GM23338 (cell line): Measurements from ENCODE around the gene ZNF783. TPM values are rescaled to one million over a fixed set of nuclear protein-coding genes. Genes with fewer than 3 reads are reported as not detected.

Experiments
- ATAC-seq: fragments of 200-7000 bp; cut with Tn5 transposase; 3 replicates; pipeline ENCODE4 v1.9.1; 2020
- DNase-seq: peaks from one replicate; pipeline ENCODE4 v3.0.0-alpha.2; 2015; ENCODE audit warnings: low spot score
- H2AFZ ChIP-seq: fragments of 200-600 bp; sonication (generic); 2 replicates; pipeline ENCODE4 v1.8.0; 2016; ENCODE audit warnings: antibody characterized with exemption, mild to moderate bottlenecking, moderate library complexity
- H3F3A ChIP-seq: fragments of 200-600 bp; sonication (generic); replicated peaks from 2 replicates; pipeline ENCODE4 v1.8.0; 2017; ENCODE audit warnings: antibody characterized with exemption, mixed run types, low read depth
- H3K27ac ChIP-seq: fragments of 200-600 bp; sonication (generic); 2 replicates; pipeline ENCODE4 v1.6.1; 2016; ENCODE audit warnings: low read depth
- H3K27me3 ChIP-seq: fragments of 200-600 bp; sonication (generic); 2 replicates; pipeline ENCODE4 v1.8.0; 2016; ENCODE audit warnings: mild to moderate bottlenecking, mixed run types, moderate library complexity; ENCODE audit not compliant: insufficient read depth
- H3K36me3 ChIP-seq: fragments of 200-600 bp; sonication (generic); 2 replicates; pipeline ENCODE4 v1.8.0; 2016; ENCODE audit warnings: mild to moderate bottlenecking; ENCODE audit not compliant: insufficient read depth
- H3K4me1 ChIP-seq: fragments of 200-600 bp; sonication (generic); 2 replicates; pipeline ENCODE4 v1.8.0; 2016; ENCODE audit warnings: mild to moderate bottlenecking, moderate library complexity; ENCODE audit not compliant: insufficient read depth
- H3K4me2 ChIP-seq: fragments of 200-600 bp; sonication (generic); 2 replicates; pipeline ENCODE4 v1.7.1; 2017; ENCODE audit warnings: mixed run types
- H3K4me3 ChIP-seq: fragments of 200-600 bp; sonication (generic); 2 replicates; pipeline ENCODE4 v1.6.1; 2016; ENCODE audit warnings: mixed run types
- H3K79me2 ChIP-seq: fragments of 200-600 bp; sonication (generic); replicated peaks from 2 replicates; pipeline ENCODE4 v1.8.0; 2017; ENCODE audit warnings: mild to moderate bottlenecking; ENCODE audit not compliant: insufficient read depth
- H3K9me2 ChIP-seq: fragments of 200-600 bp; sonication (generic); 2 replicates; pipeline ENCODE4 v1.8.0; 2017; ENCODE audit not compliant: insufficient read depth
- H4K20me1 ChIP-seq: fragments of 200-600 bp; sonication (generic); replicated peaks from 2 replicates; pipeline ENCODE4 v1.8.0; 2017; ENCODE audit warnings: mild to moderate bottlenecking; ENCODE audit not compliant: insufficient read depth
- H3K27ac Mint-ChIP-seq: 2 replicates; pipeline ENCODE4 v1.8.0; 2020; ENCODE audit warnings: inconsistent platforms, mild to moderate bottlenecking, moderate library complexity, mixed read lengths
- H3K27me3 Mint-ChIP-seq: 3 replicates; pipeline ENCODE4 v1.8.0; 2022; ENCODE audit warnings: low read depth, mild to moderate bottlenecking, moderate library complexity, mixed read lengths, inconsistent platforms; ENCODE audit not compliant: insufficient read depth, poor library complexity
- H3K36me3 Mint-ChIP-seq: 3 replicates; pipeline ENCODE4 v1.8.0; 2021; ENCODE audit warnings: low read depth, mild to moderate bottlenecking, inconsistent platforms, moderate library complexity, mixed read lengths
- H3K4me1 Mint-ChIP-seq: 3 replicates; pipeline ENCODE4 v1.8.0; 2020; ENCODE audit warnings: mild to moderate bottlenecking, inconsistent platforms, mixed read lengths
- H3K4me3 Mint-ChIP-seq: 3 replicates; pipeline ENCODE4 v1.8.0; 2021; ENCODE audit warnings: moderate library complexity, mild to moderate bottlenecking, inconsistent platforms, mixed read lengths
- H3K9me3 Mint-ChIP-seq: 3 replicates; pipeline ENCODE4 v1.8.0; 2020; ENCODE audit warnings: moderate library complexity, mild to moderate bottlenecking, inconsistent platforms, mixed read lengths
- CREB1 ChIP-seq: fragments of 250-450 bp; sonication (Bioruptor Pico); IDR thresholded peaks from 2 replicates; pipeline ENCODE4 v1.5.0; 2020; ENCODE audit warnings: low read depth, mild to moderate bottlenecking, moderate library complexity
- ETS1 ChIP-seq: IDR thresholded peaks from 2 replicates; pipeline ENCODE4 v1.6.1; 2016; ENCODE audit warnings: antibody characterized with exemption
- EZH2 ChIP-seq: fragments of 200-600 bp; sonication (generic); IDR thresholded peaks from one replicate; pipeline ENCODE4 v1.8.0; 2017; ENCODE audit warnings: antibody characterized with exemption, mild to moderate bottlenecking, low read depth; ENCODE audit not compliant: unreplicated experiment
- EZH2phosphoT487 ChIP-seq: fragments of 200-600 bp; sonication (generic); IDR thresholded peaks from one replicate; pipeline ENCODE4 v1.8.1; 2018; ENCODE audit warnings: antibody characterized with exemption; ENCODE audit not compliant: unreplicated experiment
- JUNB ChIP-seq: IDR thresholded peaks from one replicate; pipeline ENCODE4 v1.6.1; 2016; ENCODE audit warnings: antibody characterized with exemption; ENCODE audit not compliant: unreplicated experiment
- NANOG ChIP-seq: IDR thresholded peaks from 2 replicates; pipeline ENCODE4 v1.6.1; 2016; ENCODE audit warnings: antibody characterized with exemption, borderline replicate concordance
- POLR2AphosphoS5 ChIP-seq: IDR thresholded peaks from 2 replicates; pipeline ENCODE4 v1.6.1; 2016; ENCODE audit warnings: antibody characterized with exemption, low read depth
- STAT1 ChIP-seq: IDR thresholded peaks from one replicate; pipeline ENCODE4 v1.6.1; 2016; ENCODE audit warnings: antibody characterized with exemption; ENCODE audit not compliant: unreplicated experiment
- ZNF114 ChIP-seq: fragments of 250-450 bp; sonication (Bioruptor Pico); IDR thresholded peaks from 2 replicates; pipeline ENCODE4 v1.5.0; 2020; ENCODE audit warnings: mild to moderate bottlenecking, moderate library complexity
- ZNF331 ChIP-seq: fragments of 250-450 bp; sonication (Bioruptor Pico); IDR thresholded peaks from 2 replicates; pipeline ENCODE4 v1.5.0; 2020; ENCODE audit warnings: low read depth, mild to moderate bottlenecking, moderate library complexity
- polyA plus RNA-seq: library from polyadenylated mRNA; unstranded; fragments of >200 nt; fragmentation: Nextera tagmentation; extraction: Ambion mirVana; gene quantifications from 2 replicates; pipeline ENCODE4 v1.2.1, GENCODE V29; 2016
- total RNA-seq: library from RNA; depleted of rRNA; stranded (reverse); fragments of >200 nt; shearing (Covaris generic); gene quantifications from 2 replicates; pipeline ENCODE4 v1.2.3, GENCODE V29; 2014
- TF ChIP-seq, protein P1 (sequence below): fragments of 250-450 bp; sonication (Bioruptor Pico); IDR thresholded peaks from 2 replicates; pipeline ENCODE4 v1.5.0; 2020; ENCODE audit warnings: mild to moderate bottlenecking, moderate library complexity
- TF ChIP-seq, protein P2 (sequence below): IDR thresholded peaks from one replicate; pipeline ENCODE4 v1.6.1; 2018; ENCODE audit warnings: antibody characterized with exemption; ENCODE audit not compliant: unreplicated experiment
- TF ChIP-seq, protein P3 (sequence below), 2 experiments: fragments of 200-600 bp in 1 of 2; sonication (generic) in 1 of 2; conservative IDR thresholded peaks; 2 replicates each; pipeline versions ENCODE4 v1.5.1 to v1.6.1; 2016 to 2017; ENCODE audit warnings: antibody characterized with exemption in 2 of 2, low read depth in 2 of 2, mild to moderate bottlenecking in 2 of 2, moderate library complexity in 1 of 2

Gene ZNF783
- total and polyA plus RNA-seq, 2 experiments from 2014 or later = 2.1 to 9.0 TPM

DNA sequence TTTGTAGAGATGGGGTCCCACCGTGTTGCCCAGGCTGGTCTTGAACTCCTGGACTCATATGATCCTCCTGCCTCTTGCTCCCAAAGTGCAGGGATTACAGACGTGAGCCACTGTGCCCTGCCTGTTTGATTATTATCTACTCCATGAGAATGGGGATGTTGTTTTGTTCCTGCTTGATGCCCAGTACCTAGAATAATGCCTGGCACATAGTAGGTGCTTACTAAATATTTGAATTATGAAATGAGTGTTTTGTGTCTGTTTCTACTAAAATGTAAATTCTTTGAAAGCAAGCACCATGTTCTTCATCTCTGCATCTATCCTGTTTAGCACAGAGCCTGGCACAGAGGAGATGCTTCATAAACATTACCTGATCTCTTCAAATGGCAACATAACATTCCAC is 40.9 kb downstream of the ZNF783 start:
- peaks cover 5% of the 10 kb centered on the region; the same call in 1 of the 3 replicates for H3K36me3 Mint-ChIP-seq
- H3F3A ChIP-seq = no peaks in the 10 kb centered on the region
- H3K4me1 ChIP-seq = no peaks in the 10 kb centered on the region; the same call in 1 of the 2 replicates
- ATAC-seq (no peak), DNase-seq (no peak)
- H3K27ac Mint-ChIP-seq = no peak overlapping the region
- peaks cover 6% of the 10 kb centered on the region for H3K4me1 Mint-ChIP-seq
- H3K4me3 ChIP-seq = no peak overlapping the region
- H3K4me3 Mint-ChIP-seq = no peak overlapping the region
- H3K9me3 Mint-ChIP-seq = peaks cover 16% of the 10 kb centered on the region
- no peak overlapping the region for H3K4me2 ChIP-seq
- H2AFZ ChIP-seq = no peak overlapping the region
- H3K27me3 Mint-ChIP-seq = no peaks in the 10 kb centered on the region
- TF ChIP-seq EZH2phosphoT487 = no peak
- no peak for TF ChIP-seq EZH2
- TF ChIP-seq, protein P1, sequence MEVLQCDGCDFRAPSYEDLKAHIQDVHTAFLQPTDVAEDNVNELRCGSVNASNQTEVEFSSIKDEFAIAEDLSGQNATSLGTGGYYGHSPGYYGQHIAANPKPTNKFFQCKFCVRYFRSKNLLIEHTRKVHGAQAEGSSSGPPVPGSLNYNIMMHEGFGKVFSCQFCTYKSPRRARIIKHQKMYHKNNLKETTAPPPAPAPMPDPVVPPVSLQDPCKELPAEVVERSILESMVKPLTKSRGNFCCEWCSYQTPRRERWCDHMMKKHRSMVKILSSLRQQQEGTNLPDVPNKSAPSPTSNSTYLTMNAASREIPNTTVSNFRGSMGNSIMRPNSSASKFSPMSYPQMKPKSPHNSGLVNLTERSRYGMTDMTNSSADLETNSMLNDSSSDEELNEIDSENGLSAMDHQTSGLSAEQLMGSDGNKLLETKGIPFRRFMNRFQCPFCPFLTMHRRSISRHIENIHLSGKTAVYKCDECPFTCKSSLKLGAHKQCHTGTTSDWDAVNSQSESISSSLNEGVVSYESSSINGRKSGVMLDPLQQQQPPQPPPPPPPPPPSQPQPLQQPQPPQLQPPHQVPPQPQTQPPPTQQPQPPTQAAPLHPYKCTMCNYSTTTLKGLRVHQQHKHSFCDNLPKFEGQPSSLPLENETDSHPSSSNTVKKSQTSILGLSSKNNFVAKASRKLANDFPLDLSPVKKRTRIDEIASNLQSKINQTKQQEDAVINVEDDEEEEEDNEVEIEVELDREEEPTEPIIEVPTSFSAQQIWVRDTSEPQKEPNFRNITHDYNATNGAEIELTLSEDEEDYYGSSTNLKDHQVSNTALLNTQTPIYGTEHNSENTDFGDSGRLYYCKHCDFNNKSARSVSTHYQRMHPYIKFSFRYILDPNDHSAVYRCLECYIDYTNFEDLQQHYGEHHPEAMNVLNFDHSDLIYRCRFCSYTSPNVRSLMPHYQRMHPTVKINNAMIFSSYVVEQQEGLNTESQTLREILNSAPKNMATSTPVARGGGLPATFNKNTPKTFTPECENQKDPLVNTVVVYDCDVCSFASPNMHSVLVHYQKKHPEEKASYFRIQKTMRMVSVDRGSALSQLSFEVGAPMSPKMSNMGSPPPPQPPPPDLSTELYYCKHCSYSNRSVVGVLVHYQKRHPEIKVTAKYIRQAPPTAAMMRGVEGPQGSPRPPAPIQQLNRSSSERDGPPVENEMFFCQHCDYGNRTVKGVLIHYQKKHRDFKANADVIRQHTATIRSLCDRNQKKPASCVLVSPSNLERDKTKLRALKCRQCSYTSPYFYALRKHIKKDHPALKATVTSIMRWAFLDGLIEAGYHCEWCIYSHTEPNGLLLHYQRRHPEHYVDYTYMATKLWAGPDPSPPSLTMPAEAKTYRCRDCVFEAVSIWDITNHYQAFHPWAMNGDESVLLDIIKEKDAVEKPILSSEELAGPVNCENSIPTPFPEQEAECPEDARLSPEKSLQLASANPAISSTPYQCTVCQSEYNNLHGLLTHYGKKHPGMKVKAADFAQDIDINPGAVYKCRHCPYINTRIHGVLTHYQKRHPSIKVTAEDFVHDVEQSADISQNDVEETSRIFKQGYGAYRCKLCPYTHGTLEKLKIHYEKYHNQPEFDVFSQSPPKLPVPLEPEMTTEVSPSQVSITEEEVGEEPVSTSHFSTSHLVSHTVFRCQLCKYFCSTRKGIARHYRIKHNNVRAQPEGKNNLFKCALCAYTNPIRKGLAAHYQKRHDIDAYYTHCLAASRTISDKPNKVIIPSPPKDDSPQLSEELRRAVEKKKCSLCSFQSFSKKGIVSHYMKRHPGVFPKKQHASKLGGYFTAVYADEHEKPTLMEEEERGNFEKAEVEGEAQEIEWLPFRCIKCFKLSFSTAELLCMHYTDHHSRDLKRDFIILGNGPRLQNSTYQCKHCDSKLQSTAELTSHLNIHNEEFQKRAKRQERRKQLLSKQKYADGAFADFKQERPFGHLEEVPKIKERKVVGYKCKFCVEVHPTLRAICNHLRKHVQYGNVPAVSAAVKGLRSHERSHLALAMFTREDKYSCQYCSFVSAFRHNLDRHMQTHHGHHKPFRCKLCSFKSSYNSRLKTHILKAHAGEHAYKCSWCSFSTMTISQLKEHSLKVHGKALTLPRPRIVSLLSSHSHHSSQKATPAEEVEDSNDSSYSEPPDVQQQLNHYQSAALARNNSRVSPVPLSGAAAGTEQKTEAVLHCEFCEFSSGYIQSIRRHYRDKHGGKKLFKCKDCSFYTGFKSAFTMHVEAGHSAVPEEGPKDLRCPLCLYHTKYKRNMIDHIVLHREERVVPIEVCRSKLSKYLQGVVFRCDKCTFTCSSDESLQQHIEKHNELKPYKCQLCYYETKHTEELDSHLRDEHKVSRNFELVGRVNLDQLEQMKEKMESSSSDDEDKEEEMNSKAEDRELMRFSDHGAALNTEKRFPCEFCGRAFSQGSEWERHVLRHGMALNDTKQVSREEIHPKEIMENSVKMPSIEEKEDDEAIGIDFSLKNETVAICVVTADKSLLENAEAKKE = no peak
- TF ChIP-seq, protein P2, sequence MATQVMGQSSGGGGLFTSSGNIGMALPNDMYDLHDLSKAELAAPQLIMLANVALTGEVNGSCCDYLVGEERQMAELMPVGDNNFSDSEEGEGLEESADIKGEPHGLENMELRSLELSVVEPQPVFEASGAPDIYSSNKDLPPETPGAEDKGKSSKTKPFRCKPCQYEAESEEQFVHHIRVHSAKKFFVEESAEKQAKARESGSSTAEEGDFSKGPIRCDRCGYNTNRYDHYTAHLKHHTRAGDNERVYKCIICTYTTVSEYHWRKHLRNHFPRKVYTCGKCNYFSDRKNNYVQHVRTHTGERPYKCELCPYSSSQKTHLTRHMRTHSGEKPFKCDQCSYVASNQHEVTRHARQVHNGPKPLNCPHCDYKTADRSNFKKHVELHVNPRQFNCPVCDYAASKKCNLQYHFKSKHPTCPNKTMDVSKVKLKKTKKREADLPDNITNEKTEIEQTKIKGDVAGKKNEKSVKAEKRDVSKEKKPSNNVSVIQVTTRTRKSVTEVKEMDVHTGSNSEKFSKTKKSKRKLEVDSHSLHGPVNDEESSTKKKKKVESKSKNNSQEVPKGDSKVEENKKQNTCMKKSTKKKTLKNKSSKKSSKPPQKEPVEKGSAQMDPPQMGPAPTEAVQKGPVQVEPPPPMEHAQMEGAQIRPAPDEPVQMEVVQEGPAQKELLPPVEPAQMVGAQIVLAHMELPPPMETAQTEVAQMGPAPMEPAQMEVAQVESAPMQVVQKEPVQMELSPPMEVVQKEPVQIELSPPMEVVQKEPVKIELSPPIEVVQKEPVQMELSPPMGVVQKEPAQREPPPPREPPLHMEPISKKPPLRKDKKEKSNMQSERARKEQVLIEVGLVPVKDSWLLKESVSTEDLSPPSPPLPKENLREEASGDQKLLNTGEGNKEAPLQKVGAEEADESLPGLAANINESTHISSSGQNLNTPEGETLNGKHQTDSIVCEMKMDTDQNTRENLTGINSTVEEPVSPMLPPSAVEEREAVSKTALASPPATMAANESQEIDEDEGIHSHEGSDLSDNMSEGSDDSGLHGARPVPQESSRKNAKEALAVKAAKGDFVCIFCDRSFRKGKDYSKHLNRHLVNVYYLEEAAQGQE = no peak
- no peak for TF ChIP-seq ETS1
- TF ChIP-seq CREB1 (CRISPR knock-in tag) = no peak
- TF ChIP-seq, protein P3, sequence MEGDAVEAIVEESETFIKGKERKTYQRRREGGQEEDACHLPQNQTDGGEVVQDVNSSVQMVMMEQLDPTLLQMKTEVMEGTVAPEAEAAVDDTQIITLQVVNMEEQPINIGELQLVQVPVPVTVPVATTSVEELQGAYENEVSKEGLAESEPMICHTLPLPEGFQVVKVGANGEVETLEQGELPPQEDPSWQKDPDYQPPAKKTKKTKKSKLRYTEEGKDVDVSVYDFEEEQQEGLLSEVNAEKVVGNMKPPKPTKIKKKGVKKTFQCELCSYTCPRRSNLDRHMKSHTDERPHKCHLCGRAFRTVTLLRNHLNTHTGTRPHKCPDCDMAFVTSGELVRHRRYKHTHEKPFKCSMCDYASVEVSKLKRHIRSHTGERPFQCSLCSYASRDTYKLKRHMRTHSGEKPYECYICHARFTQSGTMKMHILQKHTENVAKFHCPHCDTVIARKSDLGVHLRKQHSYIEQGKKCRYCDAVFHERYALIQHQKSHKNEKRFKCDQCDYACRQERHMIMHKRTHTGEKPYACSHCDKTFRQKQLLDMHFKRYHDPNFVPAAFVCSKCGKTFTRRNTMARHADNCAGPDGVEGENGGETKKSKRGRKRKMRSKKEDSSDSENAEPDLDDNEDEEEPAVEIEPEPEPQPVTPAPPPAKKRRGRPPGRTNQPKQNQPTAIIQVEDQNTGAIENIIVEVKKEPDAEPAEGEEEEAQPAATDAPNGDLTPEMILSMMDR (conservative IDR thresholded peaks at IDR 0.05; ENCODE audit: low read depth in 2 of 2) = no peak
- TF ChIP-seq STAT1 = no peak
- no peak for TF ChIP-seq ZNF114 (CRISPR knock-in tag)
- TF ChIP-seq ZNF331 (CRISPR knock-in tag) = no peak
- no peak for TF ChIP-seq POLR2AphosphoS5
- no peak for TF ChIP-seq JUNB
- TF ChIP-seq NANOG = no peak
- no peaks in the 10 kb centered on the region for H3K79me2 ChIP-seq
- no peaks in the 10 kb centered on the region for H3K27me3 ChIP-seq
- H3K9me2 ChIP-seq = no peaks in the 10 kb centered on the region
- no peaks in the 10 kb centered on the region for H3K36me3 ChIP-seq
- no peak overlapping the region for H3K27ac ChIP-seq
- no peaks in the 10 kb centered on the region for H4K20me1 ChIP-seq
